H1 (cell line): ENCODE data around the gene KLHL7. TPM values are rescaled to one million over a fixed set of nuclear protein-coding genes. Genes with fewer than 3 reads are reported as not detected.

Experiments used
- CTCF ChIA-PET: fragments of 300-600 bp; sonication (Branson Sonifier 250); formaldehyde crosslinking; loops from one replicate; lab custom pipeline; 2021; ENCODE audit not compliant: partially characterized antibody; lab: Charles Lee
- POLR2A ChIA-PET: fragments of 300-600 bp; sonication (Branson Sonifier 250); formaldehyde crosslinking; loops from one replicate; lab custom pipeline; 2021; ENCODE audit warnings: inconsistent platforms; ENCODE audit not compliant: partially characterized antibody; lab: Charles Lee
- DNase-seq, 2 experiments: peaks; one replicate each; pipeline versions ENCODE4 v3.0.0 to v3.0.0-alpha.2; 2010 to 2022; ENCODE audit warnings: low spot score in 2 of 2, low read depth in 1 of 2, mixed read lengths in 1 of 2
- FAIRE-seq: peaks from 2 replicates; lab custom pipeline; 2011; peaks lifted over from hg19 to GRCh38; lab: Jason Lieb, UNC
- H2AFZ ChIP-seq: 2 replicates; pipeline ENCODE4 v1.8.1; 2012; ENCODE audit warnings: low read length, inconsistent platforms
- H2AK5ac ChIP-seq: 2 replicates; pipeline ENCODE4 v1.6.1; 2013; ENCODE audit warnings: low read depth, low read length
- H2BK120ac ChIP-seq: replicated peaks from 2 replicates; pipeline ENCODE3; 2013; ENCODE audit warnings: low read depth, low read length, inconsistent platforms
- H2BK12ac ChIP-seq: 2 replicates; pipeline ENCODE4 v1.6.1; 2013; ENCODE audit warnings: low read depth, low read length
- H2BK15ac ChIP-seq: 2 replicates; pipeline ENCODE4 v1.6.1; 2013; ENCODE audit warnings: low read length
- H2BK20ac ChIP-seq: 2 replicates; pipeline ENCODE4 v1.6.1; 2013; ENCODE audit warnings: low read length
- H2BK5ac ChIP-seq: 2 replicates; pipeline ENCODE4 v1.6.1; 2013; ENCODE audit warnings: low read depth, low read length
- H3K14ac ChIP-seq: 2 replicates; pipeline ENCODE4 v1.6.1; 2013; ENCODE audit warnings: inconsistent platforms; ENCODE audit not compliant: insufficient read length
- H3K18ac ChIP-seq: 2 replicates; pipeline ENCODE4 v1.6.1; 2013; ENCODE audit warnings: low read length; ENCODE audit errors: extremely low read depth
- H3K23ac ChIP-seq: 2 replicates; pipeline ENCODE4 v1.6.1; 2013; ENCODE audit warnings: inconsistent platforms; ENCODE audit not compliant: insufficient read length
- H3K23me2 ChIP-seq: 2 replicates; pipeline ENCODE4 v1.6.1; 2013; ENCODE audit warnings: low read depth, low read length
- H3K27ac ChIP-seq: 2 replicates; pipeline ENCODE4 v1.6.1; 2011; ENCODE audit warnings: low read depth, low read length, inconsistent platforms
- H3K27me3 ChIP-seq, 4 experiments: replicated peaks in 1 of 4; 1 replicate in 1 of 4; 2 replicates in 3 of 4; pipeline versions ENCODE4 v1.6.1 to v1.8.1; 2011 to 2013; ENCODE audit warnings: low read length in 3 of 4, mild to moderate bottlenecking in 3 of 4, inconsistent platforms in 2 of 4, mixed read lengths in 2 of 4, moderate library complexity in 1 of 4; ENCODE audit not compliant: control insufficient read depth in 3 of 4, insufficient read depth in 3 of 4; ENCODE audit errors: extremely low read depth in 1 of 4
- H3K36me3 ChIP-seq, 4 experiments: 2 replicates each; pipeline versions ENCODE4 v1.6.1 to v1.8.1; 2011 to 2013; ENCODE audit warnings: mild to moderate bottlenecking in 4 of 4, low read length in 3 of 4, moderate library complexity in 2 of 4, control low read depth in 1 of 4, inconsistent platforms in 1 of 4; ENCODE audit not compliant: insufficient read depth in 4 of 4, control insufficient read depth in 2 of 4
- H3K4ac ChIP-seq: replicated peaks from 2 replicates; pipeline ENCODE3; 2013; ENCODE audit warnings: low read length, low read depth, mixed read lengths, inconsistent platforms; ENCODE audit not compliant: insufficient read length
- H3K4me1 ChIP-seq, 4 experiments: replicated peaks in 1 of 4; 1 replicate in 1 of 4; 2 replicates in 3 of 4; pipeline versions ENCODE4 v1.6.1 to v1.8.1; 2011 to 2013; ENCODE audit warnings: low read length in 3 of 4, inconsistent platforms in 2 of 4, mixed read lengths in 1 of 4; ENCODE audit not compliant: insufficient read depth in 4 of 4, control insufficient read depth in 3 of 4
- H3K4me2 ChIP-seq, 2 experiments: 2 replicates each; pipeline versions ENCODE4 v1.6.1 to v1.8.1; 2011 to 2013; ENCODE audit warnings: low read depth in 2 of 2, low read length in 2 of 2, control low read depth in 1 of 2, inconsistent platforms in 1 of 2, mild to moderate bottlenecking in 1 of 2; ENCODE audit not compliant: insufficient read depth in 1 of 2
- H3K4me3 ChIP-seq, 4 experiments: fragments of 200-600, 300-600 bp in 1 of 4; sonication (generic), shearing (Covaris generic), sonication (Bioruptor Twin) in 1 of 4; 2 replicates each; pipeline versions ENCODE4 v1.5.1 to v1.8.1; 2011 to 2016; ENCODE audit warnings: low read length in 4 of 4, low read depth in 3 of 4, control low read depth in 2 of 4, inconsistent platforms in 2 of 4, mild to moderate bottlenecking in 2 of 4, mixed read lengths in 1 of 4, moderate library complexity in 1 of 4; ENCODE audit not compliant: insufficient read depth in 2 of 4; ENCODE audit errors: extremely low read depth in 1 of 4
- H3K56ac ChIP-seq: replicated peaks from 2 replicates; pipeline ENCODE3; 2013; ENCODE audit warnings: low read depth, mild to moderate bottlenecking, mixed read lengths, low read length, inconsistent platforms; ENCODE audit not compliant: insufficient read length
- H3K79me1 ChIP-seq: 2 replicates; pipeline ENCODE4 v1.6.1; 2013; ENCODE audit warnings: low read depth, low read length, control low read depth
- H3K79me2 ChIP-seq, 2 experiments: 2 replicates each; pipeline versions ENCODE4 v1.6.1 to v1.8.1; 2012 to 2013; ENCODE audit warnings: low read length in 2 of 2, mild to moderate bottlenecking in 2 of 2, inconsistent platforms in 1 of 2; ENCODE audit not compliant: insufficient read depth in 2 of 2, control insufficient read depth in 1 of 2
- H3K9ac ChIP-seq, 4 experiments: replicated peaks in 1 of 4; 1 replicate in 1 of 4; 2 replicates in 3 of 4; pipeline versions ENCODE4 v1.6.1 to v1.8.1; 2011 to 2013; ENCODE audit warnings: low read depth in 3 of 4, low read length in 3 of 4, control low read depth in 2 of 4, mild to moderate bottlenecking in 2 of 4, moderate library complexity in 2 of 4, inconsistent platforms in 1 of 4; ENCODE audit errors: extremely low read depth in 1 of 4
- H3K9me3 ChIP-seq, 2 experiments: 2 replicates each; pipeline versions ENCODE4 v1.6.1 to v1.8.1; 2012 to 2013; ENCODE audit warnings: mild to moderate bottlenecking in 2 of 2, moderate library complexity in 2 of 2, control low read depth in 1 of 2, inconsistent platforms in 1 of 2, low read depth in 1 of 2, low read length in 1 of 2, mixed read lengths in 1 of 2; ENCODE audit not compliant: insufficient read depth in 2 of 2
- H4K20me1 ChIP-seq, 2 experiments: replicated peaks in 1 of 2; 2 replicates each; pipeline versions ENCODE3 to v1.8.1; 2011 to 2013; ENCODE audit warnings: inconsistent platforms in 2 of 2, low read length in 2 of 2, mild to moderate bottlenecking in 1 of 2; ENCODE audit not compliant: insufficient read depth in 2 of 2, control insufficient read depth in 1 of 2
- H4K5ac ChIP-seq: 2 replicates; pipeline ENCODE4 v1.6.1; 2013; ENCODE audit warnings: low read length, low read depth, mixed read lengths, inconsistent platforms; ENCODE audit not compliant: insufficient read length
- H4K8ac ChIP-seq: 2 replicates; pipeline ENCODE4 v1.8.0; 2013; ENCODE audit warnings: mild to moderate bottlenecking, moderate library complexity, low read length, inconsistent platforms; ENCODE audit not compliant: insufficient read depth; ENCODE audit errors: extremely low read depth
- H4K91ac ChIP-seq: replicated peaks from 2 replicates; pipeline ENCODE3; 2013; ENCODE audit warnings: low read length, mixed read lengths, inconsistent platforms; ENCODE audit not compliant: insufficient read length
- BRCA1 ChIP-seq: IDR thresholded peaks from 2 replicates; pipeline ENCODE4 v1.6.1; 2012; ENCODE audit warnings: low read depth, low read length, improper control_type of control experiment
- CEBPB ChIP-seq: IDR thresholded peaks from 2 replicates; pipeline ENCODE4 v1.6.1; 2012; ENCODE audit warnings: low read depth, low read length
- CTBP2 ChIP-seq: IDR thresholded peaks from 2 replicates; pipeline ENCODE4 v1.7.0; 2011; ENCODE audit warnings: borderline replicate concordance, mild to moderate bottlenecking, moderate library complexity, mixed read lengths, low read length; ENCODE audit not compliant: insufficient read depth, insufficient read length
- HDAC6 ChIP-seq: IDR thresholded peaks from one replicate; pipeline ENCODE4 v1.7.1; 2012; ENCODE audit warnings: low read depth, mild to moderate bottlenecking, inconsistent platforms, low read length, moderate library complexity
- MAFK ChIP-seq: IDR thresholded peaks from 2 replicates; pipeline ENCODE4 v1.6.1; 2012; ENCODE audit warnings: low read depth, mild to moderate bottlenecking, improper control_type of control experiment, low read length
- PHF8 ChIP-seq: fragments of 200-600 bp; sonication (generic); conservative IDR thresholded peaks from 2 replicates; pipeline ENCODE4 v1.7.1; 2012; ENCODE audit warnings: low read depth, mild to moderate bottlenecking, inconsistent platforms, low read length, moderate library complexity
- POLR2AphosphoS5 ChIP-seq: IDR thresholded peaks from 2 replicates; pipeline ENCODE4 v1.6.1; 2011; ENCODE audit warnings: low read depth, low read length
- RFX5 ChIP-seq: IDR thresholded peaks from 2 replicates; pipeline ENCODE4 v1.6.1; 2011; ENCODE audit warnings: low read depth, low read length, improper control_type of control experiment, borderline replicate concordance
- RXRA ChIP-seq: IDR thresholded peaks from 2 replicates; pipeline ENCODE4 v1.6.1; 2011; ENCODE audit warnings: low read depth, mild to moderate bottlenecking, low read length, moderate library complexity; ENCODE audit not compliant: insufficient read depth
- TAF7 ChIP-seq: optimal IDR thresholded peaks from 2 replicates; pipeline ENCODE3; 2011; ENCODE audit warnings: low read depth, mild to moderate bottlenecking, inconsistent platforms, low read length, moderate library complexity, borderline replicate concordance
- WGBS, 2 experiments: shearing (Covaris generic) in 1 of 2; methylation state at CpG; one replicate each; pipeline versions ENCODE4 v1.1.6 to v1.1.7; 2013 to 2015; ENCODE audit warnings: low lambda C conversion rate in 2 of 2, mixed read lengths in 2 of 2, inconsistent platforms in 1 of 2, low coverage in 1 of 2, missing lambda C conversion rate in 1 of 2; ENCODE audit not compliant: insufficient replicate concordance in 2 of 2, insufficient coverage in 1 of 2, insufficient read length in 1 of 2; ENCODE audit errors: extremely low coverage in 1 of 2, missing lambda C conversion rate in 1 of 2; 5-methylcytosine and 5-hydroxymethylcytosine counted together
- polyA plus RNA-seq, 7 experiments: library from polyadenylated mRNA; depleted of rRNA in 3 of 7; stranded (reverse) in 5 of 7; unstranded in 2 of 7; fragments of >200 nt in 5 of 7; fragments of 200-250 nt in 2 of 7; gene quantifications; 1 replicate in 5 of 7; 2 replicates in 1 of 7; 4 replicates in 1 of 7; pipeline versions ENCODE4 v1.2.1 to v1.2.3, GENCODE V29; 2011 to 2013; ENCODE audit warnings: missing spikeins in 2 of 7, mixed read lengths in 2 of 7
- total RNA-seq: library from RNA; stranded (reverse); fragmentation: NEBNext Ultra II Directional; extraction: Animal tissue kit (Norgen Biotek cat#: 25700); gene quantifications from 2 replicates; pipeline ENCODE4 v1.2.1, GENCODE V29; 2021
- TF ChIP-seq, protein P1 (sequence below), 3 experiments: IDR thresholded peaks; 1 replicate in 2 of 3; 2 replicates in 1 of 3; pipeline versions ENCODE4 v1.5.1 to v1.6.1; 2011; ENCODE audit warnings: low read length in 3 of 3, mild to moderate bottlenecking in 3 of 3, inconsistent platforms in 2 of 3, low read depth in 1 of 3, moderate library complexity in 1 of 3; ENCODE audit not compliant: insufficient read depth in 1 of 3; ENCODE audit errors: control extremely low read depth in 1 of 3

The KLHL7 gene
- total and polyA plus RNA-seq, 2 of the 8 experiments (the other 6 are each of a cell fraction or from before 2014, with no cell fraction given), result 65.3 to 115 TPM

DNA sequence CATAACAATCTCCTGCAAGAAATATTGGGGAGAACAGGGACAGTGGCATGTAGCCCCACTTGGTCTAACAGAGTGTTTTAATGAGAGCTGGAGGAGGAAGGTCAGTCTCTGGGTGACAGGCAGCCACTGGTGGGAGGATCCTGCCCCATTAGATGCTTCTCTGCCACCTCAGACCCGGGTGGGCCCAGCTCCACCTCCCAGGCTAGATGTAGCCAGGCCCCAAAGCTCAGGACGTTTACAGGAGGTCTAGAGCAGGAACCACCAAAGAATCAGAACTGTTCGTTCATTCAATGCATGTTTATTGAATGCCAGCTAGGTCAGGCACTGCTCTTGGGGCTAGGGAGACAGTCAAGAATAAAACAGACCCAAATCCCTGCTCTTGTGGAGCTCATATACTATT lies 112.6 kb downstream of the KLHL7 start:
- 81% methylated on average over 3 of the region's 3 CpGs; no CpG with 5 or more reads in 1 of the 2 experiments for WGBS, 2 experiments
- no peak overlapping the region for H2AFZ ChIP-seq
- TF ChIP-seq BRCA1 (no peak), POLR2AphosphoS5 (no peak), CTBP2 (no peak), CEBPB (no peak), HDAC6 (no peak), RFX5 (no peak), MAFK (no peak), RXRA (no peak), TAF7 (no peak), PHF8 (no peak)
- TF ChIP-seq, protein P1, sequence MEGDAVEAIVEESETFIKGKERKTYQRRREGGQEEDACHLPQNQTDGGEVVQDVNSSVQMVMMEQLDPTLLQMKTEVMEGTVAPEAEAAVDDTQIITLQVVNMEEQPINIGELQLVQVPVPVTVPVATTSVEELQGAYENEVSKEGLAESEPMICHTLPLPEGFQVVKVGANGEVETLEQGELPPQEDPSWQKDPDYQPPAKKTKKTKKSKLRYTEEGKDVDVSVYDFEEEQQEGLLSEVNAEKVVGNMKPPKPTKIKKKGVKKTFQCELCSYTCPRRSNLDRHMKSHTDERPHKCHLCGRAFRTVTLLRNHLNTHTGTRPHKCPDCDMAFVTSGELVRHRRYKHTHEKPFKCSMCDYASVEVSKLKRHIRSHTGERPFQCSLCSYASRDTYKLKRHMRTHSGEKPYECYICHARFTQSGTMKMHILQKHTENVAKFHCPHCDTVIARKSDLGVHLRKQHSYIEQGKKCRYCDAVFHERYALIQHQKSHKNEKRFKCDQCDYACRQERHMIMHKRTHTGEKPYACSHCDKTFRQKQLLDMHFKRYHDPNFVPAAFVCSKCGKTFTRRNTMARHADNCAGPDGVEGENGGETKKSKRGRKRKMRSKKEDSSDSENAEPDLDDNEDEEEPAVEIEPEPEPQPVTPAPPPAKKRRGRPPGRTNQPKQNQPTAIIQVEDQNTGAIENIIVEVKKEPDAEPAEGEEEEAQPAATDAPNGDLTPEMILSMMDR (IDR thresholded peaks at IDR 0.05; ENCODE audit: control extremely low read depth in 1 of 3, insufficient read depth in 1 of 3, low read depth in 1 of 3, low read length in 3 of 3), result no peak

More for the DNA sequence above, 112.6 kb downstream of the KLHL7 start:
- no peaks in the 10 kb centered on the region for H4K20me1 ChIP-seq
- CTCF ChIA-PET, result interaction anchor here (0.9 to 1.2 kb wide), 3 partner anchors 9 to 480 kb away, joined by 3 to 4 read pairs (median 3); no protein-coding TSS in a partner anchor
- H3K56ac ChIP-seq, result no peak overlapping the region
- no peak overlapping the region for H2BK20ac ChIP-seq
- FAIRE-seq (no peak), DNase-seq (no peak)
- H3K23me2 ChIP-seq, result no peaks in the 10 kb centered on the region
- H3K4me2 ChIP-seq, result no peak overlapping the region
- H3K18ac ChIP-seq, result no peak overlapping the region
- H4K8ac ChIP-seq, result no peak overlapping the region
- H4K91ac ChIP-seq, result no peak overlapping the region
- no peaks in the 10 kb centered on the region for H3K9me3 ChIP-seq
- H3K14ac ChIP-seq, result no peak overlapping the region
- no peak overlapping the region for H4K5ac ChIP-seq
- H3K79me1 ChIP-seq, result no peaks in the 10 kb centered on the region
- POLR2A ChIA-PET, result no interaction called here
- no peak overlapping the region for H3K9ac ChIP-seq
- H3K36me3 ChIP-seq, result no peaks in the 10 kb centered on the region
- H2BK12ac ChIP-seq, result no peak overlapping the region
- no peaks in the 10 kb centered on the region for H3K27me3 ChIP-seq
- no peak overlapping the region for H3K4ac ChIP-seq
- H3K79me2 ChIP-seq, result no peaks in the 10 kb centered on the region
- H3K23ac ChIP-seq, result no peak overlapping the region
- H2BK15ac ChIP-seq, result no peak overlapping the region
- no peak overlapping the region for H3K27ac ChIP-seq
- H2BK120ac ChIP-seq, result no peak overlapping the region
- no peak overlapping the region for H2AK5ac ChIP-seq
- peaks cover 0 to 3% (median 0%) of the 10 kb centered on the region in 4 experiments; a peak in 2 of 7 replicates for H3K4me1 ChIP-seq
- H2BK5ac ChIP-seq, result no peak overlapping the region
- no peak overlapping the region for H3K4me3 ChIP-seq
